Activated T-helper 1 cell treated with anti-CD3 and anti-CD28 coated beads, Interleukin-12 subunit alpha, Interleukin-12 subunit beta, Interleukin-2, Interleukin-4 antibody, amounts not matched to agents 30 ng/mL and 10 ng/mL and 1 ng/mL, durations not matched to agents 14 hours and 24 hours and 36 hours (primary cell): Measurements from ENCODE around the gene FARP1. TPM values are rescaled to one million over a fixed set of nuclear protein-coding genes. Genes with fewer than 3 reads are reported as not detected.

ENCODE experiments used
- DNase-seq: peaks from one replicate; pipeline ENCODE4 v3.0.0; 2021; ENCODE audit warnings: low spot score
- H3K27ac Mint-ChIP-seq: one replicate; pipeline ENCODE4 v1.8.0; 2021; ENCODE audit warnings: mild to moderate bottlenecking, mixed read lengths
- H3K27me3 Mint-ChIP-seq: one replicate; pipeline ENCODE4 v1.8.0; 2022; ENCODE audit warnings: mild to moderate bottlenecking, moderate library complexity, mixed read lengths; ENCODE audit not compliant: insufficient read depth
- H3K36me3 Mint-ChIP-seq: one replicate; pipeline ENCODE4 v1.8.0; 2021; ENCODE audit warnings: low read depth, mixed read lengths
- H3K4me1 Mint-ChIP-seq: one replicate; pipeline ENCODE4 v1.8.0; 2021; ENCODE audit warnings: low read depth, mixed read lengths
- H3K4me3 Mint-ChIP-seq: one replicate; pipeline ENCODE4 v1.8.0; 2021; ENCODE audit warnings: mild to moderate bottlenecking, moderate library complexity, mixed read lengths
- H3K9me3 Mint-ChIP-seq: one replicate; pipeline ENCODE4 v1.8.0; 2021; ENCODE audit warnings: mixed read lengths
- intact Hi-C: fragments of 100-400 bp; cut with micrococcal nuclease; formaldehyde crosslinking; loops from one replicate; pipeline ENCODE4 v1.15.1; 2024
- total RNA-seq: library from RNA; stranded (reverse); gene quantifications from 2 replicates; pipeline ENCODE4 v1.2.3, GENCODE V29; 2022

FARP1 gene
- total RNA-seq, 1 donor from 2014 or later: 0.34 TPM

- Mint-ChIP-seq H3K27me3 (no peaks in the 10 kb centered on the region), H3K9me3 (no peaks in the 10 kb centered on the region), H3K27ac (no peak overlapping the region), H3K36me3 (peaks cover 26% of the 10 kb centered on the region), H3K4me3 (no peak overlapping the region), H3K4me1 (peaks cover 71% of the 10 kb centered on the region)
- intact Hi-C loops: no loop called here
- DNase-seq: no peak
Observed at GRCh38 chr13:98482476-98483444, 339.9 kb downstream of the FARP1 start.

- Mint-ChIP-seq H3K27me3 (no peaks in the 10 kb centered on the region), H3K27ac (no peak overlapping the region), H3K4me1 (peaks cover 68% of the 10 kb centered on the region), H3K36me3 (peaks cover 20% of the 10 kb centered on the region), H3K9me3 (no peaks in the 10 kb centered on the region), H3K4me3 (no peak overlapping the region)
- intact Hi-C loops: no loop called here
- DNase-seq: no peak
Observed at GRCh38 chr13:98483601-98484288, 340.9 kb downstream of the FARP1 start.

GRCh38 chr13:98484289-98485219 lies 341.7 kb downstream of the FARP1 start:
- Mint-ChIP-seq H3K9me3 (no peaks in the 10 kb centered on the region), H3K27me3 (no peaks in the 10 kb centered on the region), H3K4me3 (peak overlapping the region; percentile 22), H3K27ac (peak overlapping the region; percentile 82), H3K36me3 (peaks cover 17% of the 10 kb centered on the region), H3K4me1 (peaks cover 68% of the 10 kb centered on the region)
- intact Hi-C loops: no loop called here
- DNase-seq: no peak

GRCh38 chr13:98485561-98485960 lies 342.7 kb downstream of the FARP1 start:
- Mint-ChIP-seq H3K27ac (peak overlapping the region; percentile 31), H3K36me3 (peaks cover 17% of the 10 kb centered on the region), H3K4me3 (no peak overlapping the region), H3K4me1 (peaks cover 69% of the 10 kb centered on the region), H3K27me3 (no peaks in the 10 kb centered on the region), H3K9me3 (no peaks in the 10 kb centered on the region)
- DNase-seq: no peak
- intact Hi-C loops: no loop called here

- Mint-ChIP-seq H3K4me3 (no peak overlapping the region), H3K27ac (no peak overlapping the region), H3K9me3 (no peaks in the 10 kb centered on the region), H3K4me1 (peaks cover 64% of the 10 kb centered on the region), H3K36me3 (peaks cover 11% of the 10 kb centered on the region), H3K27me3 (no peaks in the 10 kb centered on the region)
- intact Hi-C loops: no loop called here
- no peak for DNase-seq
Observed at GRCh38 chr13:98486412-98486811, 343.5 kb downstream of the FARP1 start.

- H3K36me3 Mint-ChIP-seq: peaks cover 8% of the 10 kb centered on the region
- no peak overlapping the region for H3K4me3 Mint-ChIP-seq
- intact Hi-C loops: no loop called here
Observed at GRCh38 chr13:98487016-98487415, 344.1 kb downstream of the FARP1 start.

GRCh38 chr13:98487522-98487921 lies 344.6 kb downstream of the FARP1 start:
- H3K27me3 Mint-ChIP-seq: no peaks in the 10 kb centered on the region
- H3K27ac Mint-ChIP-seq: peak overlapping the region; percentile 55
- no peak for DNase-seq
- intact Hi-C loops: no loop called here
- H3K36me3 Mint-ChIP-seq: peaks cover 8% of the 10 kb centered on the region
- peaks cover 71% of the 10 kb centered on the region for H3K4me1 Mint-ChIP-seq
- H3K4me3 Mint-ChIP-seq: no peak overlapping the region
- no peaks in the 10 kb centered on the region for H3K9me3 Mint-ChIP-seq

More at GRCh38 chr13:98487016-98487415, 344.1 kb downstream of the FARP1 start:
- H3K27me3 Mint-ChIP-seq: no peaks in the 10 kb centered on the region
- H3K4me1 Mint-ChIP-seq: peaks cover 66% of the 10 kb centered on the region
- no peak for DNase-seq
- no peaks in the 10 kb centered on the region for H3K9me3 Mint-ChIP-seq
- no peak overlapping the region for H3K27ac Mint-ChIP-seq

GRCh38 chr13:98488736-98489135 lies 345.8 kb downstream of the FARP1 start:
- no peaks in the 10 kb centered on the region for H3K27me3 Mint-ChIP-seq
- no peaks in the 10 kb centered on the region for H3K9me3 Mint-ChIP-seq
- intact Hi-C loops: no loop called here
- H3K4me1 Mint-ChIP-seq: peaks cover 74% of the 10 kb centered on the region
- H3K36me3 Mint-ChIP-seq: peaks cover 15% of the 10 kb centered on the region
- no peak overlapping the region for H3K27ac Mint-ChIP-seq
- DNase-seq: no peak
- H3K4me3 Mint-ChIP-seq: no peak overlapping the region

- intact Hi-C loops: no loop called here
- Mint-ChIP-seq H3K4me1 (peaks cover 67% of the 10 kb centered on the region), H3K27ac (peak overlapping the region; percentile 38), H3K36me3 (peaks cover 15% of the 10 kb centered on the region), H3K4me3 (no peak overlapping the region), H3K9me3 (no peaks in the 10 kb centered on the region), H3K27me3 (no peaks in the 10 kb centered on the region)
- DNase-seq: no peak
Observed at GRCh38 chr13:98489446-98490194, 346.7 kb downstream of the FARP1 start.

- Mint-ChIP-seq H3K27me3 (no peaks in the 10 kb centered on the region), H3K36me3 (peaks cover 12% of the 10 kb centered on the region), H3K4me1 (peaks cover 60% of the 10 kb centered on the region), H3K4me3 (no peak overlapping the region), H3K9me3 (no peaks in the 10 kb centered on the region), H3K27ac (no peak overlapping the region)
- no peak for DNase-seq
- intact Hi-C loops: no loop called here
Observed at GRCh38 chr13:98490195-98490836, 347.4 kb downstream of the FARP1 start.

GRCh38 chr13:98490866-98491265 lies 348.0 kb downstream of the FARP1 start:
- Mint-ChIP-seq H3K9me3 (no peaks in the 10 kb centered on the region), H3K4me1 (peaks cover 55% of the 10 kb centered on the region), H3K36me3 (peaks cover 12% of the 10 kb centered on the region)

More at GRCh38 chr13:98490866-98491265, 348.0 kb downstream of the FARP1 start:
- intact Hi-C loops: no loop called here
- no peaks in the 10 kb centered on the region for H3K27me3 Mint-ChIP-seq
- H3K4me3 Mint-ChIP-seq: no peak overlapping the region
- no peak overlapping the region for H3K27ac Mint-ChIP-seq
- no peak for DNase-seq
